Nephron (organoid): ENCODE measurements around the gene SHROOM1.

Source experiments
- H3K27ac Mint-ChIP-seq, 3 experiments: 2 replicates each; pipeline ENCODE4 v1.8.0; 2020; ENCODE audit warnings: mixed read lengths in 3 of 3, mild to moderate bottlenecking in 2 of 3, moderate library complexity in 1 of 3
- H3K27me3 Mint-ChIP-seq: 2 replicates; pipeline ENCODE4 v1.8.0; 2021; ENCODE audit warnings: low read depth, mild to moderate bottlenecking, moderate library complexity, mixed read lengths
- H3K36me3 Mint-ChIP-seq: 2 replicates; pipeline ENCODE4 v1.8.0; 2020; ENCODE audit warnings: low read depth, mixed read lengths
- H3K4me1 Mint-ChIP-seq: 2 replicates; pipeline ENCODE4 v1.8.0; 2020; ENCODE audit warnings: mixed read lengths
- H3K4me3 Mint-ChIP-seq, 3 experiments: 2 replicates each; pipeline ENCODE4 v1.8.0; 2020; ENCODE audit warnings: mild to moderate bottlenecking in 3 of 3, mixed read lengths in 3 of 3, moderate library complexity in 2 of 3
- H3K9me3 Mint-ChIP-seq: 2 replicates; pipeline ENCODE4 v1.8.0; 2020; ENCODE audit warnings: mixed read lengths
- TF ChIP-seq, protein P1 (sequence below), 3 experiments: fragments of 200-600 bp; sonication (generic); IDR thresholded peaks; one replicate each; pipeline ENCODE4 v1.5.0; 2021; ENCODE audit warnings: antibody characterized with exemption in 3 of 3; ENCODE audit not compliant: unreplicated experiment in 3 of 3

SHROOM1 gene

DNA sequence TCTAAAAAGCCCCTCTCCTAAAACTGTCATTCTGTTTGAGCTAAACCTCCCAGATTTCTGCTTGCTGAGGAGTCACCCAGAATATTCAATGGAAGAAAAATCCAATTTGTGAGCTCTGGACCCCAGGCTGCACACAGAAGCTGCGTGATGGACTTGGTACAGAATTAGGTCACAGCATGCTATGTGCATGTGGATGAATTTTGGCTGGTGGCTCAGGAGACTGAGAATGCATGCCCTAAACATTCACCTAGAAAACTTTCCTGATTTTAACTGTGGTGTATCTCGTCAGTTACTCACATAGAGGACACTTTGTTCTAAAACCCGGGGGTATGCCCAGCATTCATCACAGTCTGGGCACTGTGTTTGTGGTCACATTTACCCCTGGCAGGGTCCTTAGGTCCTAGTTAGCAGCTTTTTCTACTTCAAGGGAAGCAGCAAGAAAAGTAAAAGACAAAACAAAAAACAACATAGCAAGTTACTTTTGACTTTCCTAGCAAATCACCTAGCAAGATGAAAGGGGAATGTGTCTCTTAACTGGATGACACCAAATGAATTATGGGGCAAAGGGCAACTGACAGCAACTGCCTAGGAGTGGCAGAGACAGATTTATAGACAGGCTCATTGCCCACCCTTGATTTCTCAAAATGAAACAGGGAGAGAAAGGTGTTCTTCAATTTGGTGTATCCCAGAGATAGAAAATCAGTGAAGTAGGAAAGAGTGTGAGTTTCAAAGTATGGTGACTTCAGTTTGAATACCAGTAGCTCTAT lies 8.3 kb upstream of the SHROOM1 start:
- Mint-ChIP-seq H3K4me3 (no peak overlapping the region), H3K27ac (peak overlapping the region in 1 of 3 experiments; percentile 52), H3K36me3 (no peaks in the 10 kb centered on the region), H3K9me3 (no peaks in the 10 kb centered on the region), H3K4me1 (no peaks in the 10 kb centered on the region), H3K27me3 (peaks cover 20% of the 10 kb centered on the region)
- TF ChIP-seq, protein P1, sequence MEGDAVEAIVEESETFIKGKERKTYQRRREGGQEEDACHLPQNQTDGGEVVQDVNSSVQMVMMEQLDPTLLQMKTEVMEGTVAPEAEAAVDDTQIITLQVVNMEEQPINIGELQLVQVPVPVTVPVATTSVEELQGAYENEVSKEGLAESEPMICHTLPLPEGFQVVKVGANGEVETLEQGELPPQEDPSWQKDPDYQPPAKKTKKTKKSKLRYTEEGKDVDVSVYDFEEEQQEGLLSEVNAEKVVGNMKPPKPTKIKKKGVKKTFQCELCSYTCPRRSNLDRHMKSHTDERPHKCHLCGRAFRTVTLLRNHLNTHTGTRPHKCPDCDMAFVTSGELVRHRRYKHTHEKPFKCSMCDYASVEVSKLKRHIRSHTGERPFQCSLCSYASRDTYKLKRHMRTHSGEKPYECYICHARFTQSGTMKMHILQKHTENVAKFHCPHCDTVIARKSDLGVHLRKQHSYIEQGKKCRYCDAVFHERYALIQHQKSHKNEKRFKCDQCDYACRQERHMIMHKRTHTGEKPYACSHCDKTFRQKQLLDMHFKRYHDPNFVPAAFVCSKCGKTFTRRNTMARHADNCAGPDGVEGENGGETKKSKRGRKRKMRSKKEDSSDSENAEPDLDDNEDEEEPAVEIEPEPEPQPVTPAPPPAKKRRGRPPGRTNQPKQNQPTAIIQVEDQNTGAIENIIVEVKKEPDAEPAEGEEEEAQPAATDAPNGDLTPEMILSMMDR (IDR thresholded peaks at IDR 0.05; ENCODE audit: unreplicated experiment in 3 of 3), result no peak

DNA sequence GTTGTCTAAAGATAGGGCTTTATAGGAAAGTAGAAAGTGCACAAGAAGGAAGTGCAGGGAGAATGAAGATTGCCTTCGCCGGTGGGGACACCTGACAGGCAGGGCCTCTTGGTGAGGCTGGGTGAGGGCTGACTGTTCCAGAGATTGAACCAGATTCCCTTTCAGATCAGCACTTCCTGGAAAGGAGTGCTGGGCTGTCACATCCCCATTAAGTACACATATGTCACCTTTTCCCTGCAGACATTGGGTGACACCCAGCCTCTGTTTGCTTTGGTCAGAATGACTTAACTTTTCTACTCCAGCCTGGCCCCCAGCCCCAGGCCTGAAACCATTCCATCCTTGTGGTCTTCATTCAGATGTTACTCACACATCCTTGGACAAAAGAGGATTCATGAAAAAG lies 7.4 kb upstream of the SHROOM1 start:
- no peak overlapping the region for H3K27ac Mint-ChIP-seq

DNA sequence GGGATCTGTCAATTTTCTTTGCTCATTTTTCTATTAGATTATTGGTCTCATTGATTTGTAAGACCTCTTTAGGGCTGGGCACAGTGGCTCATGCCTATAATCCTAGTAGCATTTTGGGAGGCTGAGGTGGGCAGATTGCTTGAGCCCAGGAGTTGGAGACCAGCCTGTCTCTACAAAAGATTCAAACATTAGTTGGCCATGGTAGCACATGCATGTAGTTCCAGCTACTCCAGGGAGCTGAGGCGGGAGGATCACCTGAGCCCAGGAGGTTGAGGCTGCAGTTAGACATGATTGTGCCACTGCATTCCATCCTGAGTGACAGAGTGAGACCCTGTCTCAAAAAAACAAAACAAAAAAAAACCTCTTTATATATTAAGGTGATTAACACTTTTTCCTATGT lies 6.4 kb upstream of the SHROOM1 start:
- Mint-ChIP-seq H3K36me3 (no peaks in the 10 kb centered on the region), H3K4me1 (no peaks in the 10 kb centered on the region), H3K9me3 (no peaks in the 10 kb centered on the region), H3K27me3 (peaks cover 32% of the 10 kb centered on the region), H3K4me3 (no peak overlapping the region), H3K27ac (no peak overlapping the region)
- TF ChIP-seq, protein P1 (IDR thresholded peaks at IDR 0.05; ENCODE audit: unreplicated experiment in 3 of 3), result no peak

More for the DNA sequence above, 7.4 kb upstream of the SHROOM1 start:
- TF ChIP-seq, protein P1 (IDR thresholded peaks at IDR 0.05; ENCODE audit: unreplicated experiment in 3 of 3), result no peak
- H3K9me3 Mint-ChIP-seq, result no peaks in the 10 kb centered on the region
- no peaks in the 10 kb centered on the region for H3K4me1 Mint-ChIP-seq
- H3K4me3 Mint-ChIP-seq, result no peak overlapping the region
- no peaks in the 10 kb centered on the region for H3K36me3 Mint-ChIP-seq
- H3K27me3 Mint-ChIP-seq, result peaks cover 28% of the 10 kb centered on the region

DNA sequence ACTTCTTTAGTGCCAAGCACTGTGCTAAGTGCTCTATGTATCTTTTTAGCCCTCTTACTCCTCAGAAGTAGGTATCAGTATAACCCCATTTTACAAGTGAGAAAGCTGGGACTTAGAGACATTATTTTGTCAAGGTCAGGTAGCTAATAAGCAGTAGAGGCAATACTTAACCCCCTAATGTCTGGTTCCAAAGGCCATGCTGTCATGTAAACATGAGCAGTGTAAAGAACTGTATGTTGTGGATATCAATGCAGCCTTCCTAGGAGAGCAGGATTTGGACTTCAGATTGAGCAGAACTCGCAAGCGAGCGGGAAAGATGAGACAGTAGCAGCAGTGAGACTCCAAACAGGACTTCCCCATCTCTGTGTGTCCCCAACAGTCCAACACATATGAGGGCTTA lies 3.6 kb upstream of the SHROOM1 start:
- Mint-ChIP-seq H3K27me3 (peaks cover 49% of the 10 kb centered on the region), H3K4me3 (no peak overlapping the region), H3K36me3 (no peaks in the 10 kb centered on the region), H3K27ac (no peak overlapping the region), H3K4me1 (no peaks in the 10 kb centered on the region), H3K9me3 (no peaks in the 10 kb centered on the region)
- TF ChIP-seq, protein P1 (IDR thresholded peaks at IDR 0.05; ENCODE audit: unreplicated experiment in 3 of 3), result no peak

DNA sequence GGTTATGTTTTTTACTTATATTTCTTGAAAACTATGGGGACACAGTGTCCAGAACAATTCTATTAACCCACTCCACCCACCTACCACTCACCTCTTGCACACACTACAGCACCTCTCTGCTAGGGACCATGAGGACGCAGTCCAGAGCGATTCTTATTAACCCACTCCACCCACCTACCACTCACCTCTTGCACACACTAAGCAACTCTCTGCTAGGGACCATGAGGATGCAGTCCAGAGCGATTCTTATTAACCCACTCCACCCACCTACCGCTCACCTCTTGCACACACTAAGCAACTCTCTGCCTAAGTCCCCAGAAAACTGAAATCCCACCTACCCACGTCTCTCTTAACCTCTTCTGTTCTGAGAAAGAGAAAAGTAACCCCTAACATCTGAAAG lies 2.2 kb upstream of the SHROOM1 start:
- no peak overlapping the region for H3K27ac Mint-ChIP-seq
- H3K9me3 Mint-ChIP-seq, result no peaks in the 10 kb centered on the region
- H3K36me3 Mint-ChIP-seq, result no peaks in the 10 kb centered on the region
- H3K27me3 Mint-ChIP-seq, result peaks cover 56% of the 10 kb centered on the region
- H3K4me1 Mint-ChIP-seq, result no peaks in the 10 kb centered on the region
- H3K4me3 Mint-ChIP-seq, result peak overlapping the region; percentile 40 to 76 (median 74)
- TF ChIP-seq, protein P1 (IDR thresholded peaks at IDR 0.05; ENCODE audit: unreplicated experiment in 3 of 3), result no peak
